Fibroblast of the conjunctiva (primary cell): ENCODE measurements around the gene MYH9.
"Not testable (repeated sequence)": the region's sequence is repeated elsewhere in the genome, so short reads cannot be mapped to it uniquely, and the experiment has no call there.

Experiments
- DNase-seq: peaks from one replicate; pipeline ENCODE4 v3.0.0-alpha.2; 2010; ENCODE audit warnings: low read depth

The MYH9 gene

DNA sequence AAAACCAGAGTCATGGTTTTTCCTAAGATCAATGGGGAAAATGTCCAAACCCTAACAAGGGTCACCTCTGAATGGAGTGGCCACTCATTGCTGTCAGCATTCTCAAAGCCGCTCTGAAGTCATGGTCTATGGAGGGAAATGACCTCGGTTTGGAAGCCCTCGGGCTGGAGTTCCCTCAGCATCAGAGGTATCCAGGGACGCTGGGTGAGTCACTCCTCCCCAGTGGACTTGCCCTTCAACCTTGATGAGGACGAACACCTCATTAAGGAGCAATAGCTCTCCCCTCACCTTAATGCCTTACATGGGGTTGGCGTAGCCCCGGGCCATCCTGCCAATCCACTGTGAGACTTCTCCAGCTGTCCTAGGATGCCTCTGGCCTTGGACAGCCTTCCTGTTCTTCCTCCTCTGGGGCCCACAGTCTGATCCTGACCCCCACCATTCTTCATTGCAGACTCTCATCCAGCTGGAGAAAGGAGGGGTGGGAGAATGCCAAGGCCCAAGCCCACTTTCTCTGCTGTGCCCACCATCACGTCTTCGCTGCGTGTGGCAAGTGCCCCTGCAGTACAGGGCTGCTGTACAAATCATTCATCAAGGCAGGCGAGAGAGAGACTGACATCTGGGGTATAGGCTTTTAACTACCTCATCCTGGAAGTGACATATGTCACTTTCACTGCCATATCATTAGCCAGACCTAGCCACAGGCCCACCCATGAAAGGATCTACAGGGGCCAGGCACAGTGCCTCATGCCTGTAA is 25.4 kb upstream of the MYH9 start:
- DNase-seq, result no peak

DNA sequence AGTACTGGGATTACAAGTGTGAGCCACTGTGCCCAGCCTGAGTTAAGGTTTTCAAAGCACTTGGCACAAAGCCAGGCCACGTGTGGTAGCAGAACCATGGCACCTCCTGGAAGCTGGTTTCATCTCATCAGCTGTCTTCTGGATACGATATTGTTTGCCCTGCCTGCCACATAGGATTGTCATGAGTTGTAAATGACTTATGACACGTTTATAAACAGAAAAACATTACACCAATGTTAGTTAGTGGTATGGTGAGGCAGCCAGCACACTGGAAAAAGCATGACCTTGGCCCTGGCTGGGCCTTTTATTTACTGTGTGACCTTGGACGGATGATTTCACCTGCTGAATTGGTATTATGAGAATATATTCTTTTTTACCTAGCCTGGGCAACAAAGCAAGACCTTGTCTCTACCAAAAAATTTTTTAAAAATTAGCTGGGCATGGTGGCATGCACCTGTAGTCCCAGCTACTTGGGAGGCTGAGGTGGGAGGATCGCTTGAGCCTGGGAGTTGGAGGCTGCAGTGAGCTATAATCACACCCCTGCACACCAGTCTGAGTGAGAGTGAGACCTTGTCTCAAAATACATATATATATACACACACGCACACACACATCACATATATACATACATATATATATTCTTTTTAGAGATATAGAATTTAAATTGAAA is 24.0 kb upstream of the MYH9 start:
- no peak for DNase-seq

DNA sequence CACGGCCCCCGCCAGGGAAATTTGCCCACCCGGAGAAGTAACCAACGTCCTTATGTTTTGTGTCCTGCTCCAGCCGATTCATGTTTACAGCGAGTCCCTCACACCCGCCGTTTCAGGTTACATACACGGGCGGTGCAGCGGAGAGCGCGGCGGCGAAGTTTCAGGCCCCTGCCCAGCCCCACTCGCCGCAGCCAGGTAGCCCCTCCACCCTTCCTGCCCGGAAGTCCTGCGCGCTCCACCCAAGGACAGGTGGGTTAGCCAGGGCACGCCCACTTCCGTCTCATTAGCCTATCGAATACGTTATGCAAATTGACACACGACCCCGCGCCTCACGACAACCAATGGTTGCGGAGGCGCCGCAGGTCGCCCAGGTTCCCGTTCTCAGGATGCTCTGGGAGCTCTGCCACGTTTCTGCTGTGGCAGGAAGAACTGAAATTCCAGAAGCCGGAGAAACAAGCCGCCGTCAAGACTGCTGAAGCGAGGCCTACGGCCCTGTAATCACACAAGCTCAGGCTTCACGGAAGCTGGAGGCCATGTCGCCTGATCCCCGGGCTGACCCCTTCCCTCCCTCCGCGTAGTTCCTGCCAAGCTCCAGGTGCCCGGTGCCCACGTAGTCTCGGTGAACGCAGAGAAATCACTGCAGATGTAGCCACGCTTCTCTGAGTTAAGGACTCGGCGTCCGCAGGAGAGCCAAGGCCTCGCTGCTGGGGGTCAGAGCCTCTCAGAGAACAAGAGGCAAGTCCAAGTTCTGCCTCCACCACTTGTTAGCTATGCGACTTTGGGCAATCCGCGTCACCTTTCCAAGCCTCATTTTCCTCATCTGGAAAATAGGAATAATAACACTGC is 22.4 kb upstream of the MYH9 start:
- DNase-seq, result no peak

DNA sequence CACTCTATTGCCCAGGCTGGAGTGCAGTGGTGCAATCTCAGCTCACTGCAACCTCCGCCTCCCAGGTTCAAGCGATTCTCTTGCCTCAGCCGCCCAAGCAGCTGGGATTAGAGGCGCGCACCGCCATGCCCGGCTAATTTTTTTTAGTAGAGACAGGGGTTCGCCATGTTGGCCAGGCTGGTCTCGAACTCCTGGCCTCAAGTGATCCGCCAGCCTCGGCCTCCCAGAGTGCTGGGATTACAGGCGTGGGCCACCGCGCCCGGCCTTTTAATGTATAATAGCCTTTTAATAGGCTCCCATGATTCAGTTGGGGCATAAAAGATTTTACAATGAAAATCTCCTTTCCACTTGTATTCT is 21.8 kb upstream of the MYH9 start:
- DNase-seq, result not testable (repeated sequence)

DNA sequence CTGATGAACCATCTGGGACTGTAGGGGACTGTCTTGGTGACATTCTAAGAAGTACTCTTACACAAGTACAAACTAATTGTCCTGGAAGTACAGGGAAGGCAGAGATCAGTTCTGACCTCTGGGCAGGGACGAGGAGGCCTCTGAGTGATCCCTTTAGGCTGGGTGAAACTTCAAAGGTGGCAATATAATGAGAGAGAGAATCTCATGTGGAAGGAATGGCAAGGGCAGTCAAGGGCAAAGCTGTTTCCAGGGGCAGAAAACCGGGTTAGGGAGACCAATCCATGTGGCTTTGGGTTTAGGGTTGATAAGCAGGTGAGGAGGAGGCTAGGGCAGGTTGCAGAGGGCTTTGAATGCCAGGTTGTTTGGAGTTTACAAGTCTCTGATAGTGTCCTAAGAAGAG is 21.3 kb upstream of the MYH9 start:
- DNase-seq, result no peak

DNA sequence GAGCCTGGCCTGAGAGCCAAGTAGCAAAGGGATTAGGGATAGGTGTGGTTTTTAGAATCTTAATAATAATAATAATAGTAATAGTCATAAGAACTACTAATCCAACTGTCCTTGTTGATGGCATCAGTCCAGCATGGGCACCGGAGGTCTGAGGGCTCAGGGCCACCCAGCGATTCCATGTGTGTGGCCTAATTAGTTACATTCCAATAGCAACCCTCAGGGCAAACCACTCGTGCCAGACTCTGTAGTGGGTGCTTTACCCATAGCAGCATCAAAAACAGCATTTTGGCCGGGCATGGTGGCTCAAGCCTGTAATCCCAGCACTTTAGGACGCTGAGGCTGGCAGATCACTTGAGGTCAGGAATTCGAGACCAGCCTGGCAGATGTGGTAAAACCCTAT is 19.0 kb upstream of the MYH9 start:
- no peak for DNase-seq

DNA sequence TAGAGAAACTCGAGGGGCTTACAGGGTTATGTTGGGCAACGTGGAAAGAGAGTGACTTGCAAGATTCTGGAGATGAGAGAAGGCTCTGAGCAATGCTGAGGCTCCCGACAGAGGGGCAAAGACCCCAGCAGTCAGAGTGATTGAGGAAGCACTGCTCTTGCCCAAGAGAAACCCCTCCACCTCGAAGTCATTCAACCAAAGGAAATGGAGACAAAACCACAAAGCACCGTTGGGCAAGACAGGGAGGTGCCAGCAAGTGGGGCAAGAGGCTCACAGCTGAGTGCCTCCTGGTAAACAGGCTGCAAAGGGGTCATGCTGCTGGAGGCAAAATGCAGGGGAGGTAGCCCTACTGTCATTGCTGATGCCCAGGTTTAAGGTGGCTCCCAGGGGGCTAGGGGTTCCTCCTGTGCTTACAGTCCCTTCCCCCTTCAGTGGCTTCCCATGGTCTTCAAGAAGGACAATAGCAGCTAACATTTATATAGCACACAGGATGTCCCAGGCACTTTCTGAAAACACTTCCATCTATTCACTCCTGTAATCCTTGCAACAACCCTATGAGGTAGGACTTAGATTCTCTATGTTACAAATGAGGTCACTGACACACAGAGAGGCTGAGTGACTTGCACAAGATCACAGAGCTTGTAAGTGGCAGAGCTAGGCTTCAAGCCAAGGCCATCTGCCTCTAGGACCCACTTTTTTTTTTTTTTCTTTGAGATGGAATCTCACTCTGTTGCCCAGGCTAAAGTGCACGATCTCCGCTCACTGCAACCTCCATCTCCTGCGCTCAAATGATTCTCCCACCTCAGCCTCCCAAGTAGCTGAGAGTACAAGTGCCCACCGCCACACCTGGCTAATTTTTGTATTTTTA is 18.1 kb upstream of the MYH9 start:
- no peak for DNase-seq

DNA sequence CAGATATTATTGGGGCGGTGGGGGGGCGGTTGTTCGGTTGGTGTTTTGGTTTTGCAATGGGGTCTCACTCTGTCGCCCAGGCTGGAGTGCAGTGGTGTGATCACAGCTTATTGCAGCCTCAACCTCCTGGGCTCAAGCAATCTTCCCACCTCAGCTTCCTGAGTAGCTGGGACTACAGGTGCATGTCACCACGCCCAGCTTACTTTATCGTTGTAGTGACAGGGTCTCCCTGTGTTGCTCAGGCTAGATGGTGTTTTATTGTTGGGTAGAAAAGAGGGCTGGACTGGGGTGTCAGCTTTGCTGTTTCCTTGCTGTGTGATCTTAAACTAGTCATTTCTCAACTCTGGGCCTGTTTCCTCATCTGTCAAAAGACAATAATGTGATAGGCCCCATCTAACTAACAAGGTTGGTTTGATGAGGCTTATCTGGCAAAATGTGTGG is 17.5 kb upstream of the MYH9 start:
- no peak for DNase-seq

DNA sequence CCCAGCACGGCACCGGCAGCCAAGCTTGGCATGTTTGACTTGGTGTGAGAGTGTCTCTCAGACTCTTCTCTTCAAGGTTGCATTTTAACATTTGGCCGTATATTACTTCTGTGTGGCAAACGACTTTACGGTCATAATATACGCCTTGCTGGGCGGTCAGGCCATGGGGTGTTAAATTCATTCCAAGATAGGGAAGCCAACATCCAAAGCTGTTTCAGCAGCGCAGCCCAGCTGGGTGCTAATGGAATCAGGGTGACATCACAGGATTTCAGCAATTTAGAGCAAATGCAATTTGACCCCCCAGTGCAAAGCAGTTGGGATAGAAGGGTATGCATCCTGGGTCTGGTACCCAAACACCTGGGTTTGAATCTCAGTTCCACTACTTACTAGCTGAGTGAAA is 16.7 kb upstream of the MYH9 start:
- DNase-seq, result no peak

DNA sequence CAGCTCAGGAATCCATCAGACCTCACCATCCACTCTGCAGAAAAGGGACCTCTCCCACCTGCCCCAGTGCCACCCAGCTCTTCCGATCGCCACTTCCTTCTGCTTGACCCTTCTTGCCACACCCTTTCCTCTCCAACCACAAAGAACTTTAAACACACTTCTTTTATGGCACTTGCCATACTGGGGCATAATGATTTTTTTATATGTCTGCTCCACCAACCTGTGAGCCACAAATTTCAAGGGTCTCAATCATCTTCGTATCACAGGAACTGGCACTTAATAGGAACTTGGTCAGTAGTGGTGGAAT is 11.7 kb upstream of the MYH9 start:
- DNase-seq, result no peak

DNA sequence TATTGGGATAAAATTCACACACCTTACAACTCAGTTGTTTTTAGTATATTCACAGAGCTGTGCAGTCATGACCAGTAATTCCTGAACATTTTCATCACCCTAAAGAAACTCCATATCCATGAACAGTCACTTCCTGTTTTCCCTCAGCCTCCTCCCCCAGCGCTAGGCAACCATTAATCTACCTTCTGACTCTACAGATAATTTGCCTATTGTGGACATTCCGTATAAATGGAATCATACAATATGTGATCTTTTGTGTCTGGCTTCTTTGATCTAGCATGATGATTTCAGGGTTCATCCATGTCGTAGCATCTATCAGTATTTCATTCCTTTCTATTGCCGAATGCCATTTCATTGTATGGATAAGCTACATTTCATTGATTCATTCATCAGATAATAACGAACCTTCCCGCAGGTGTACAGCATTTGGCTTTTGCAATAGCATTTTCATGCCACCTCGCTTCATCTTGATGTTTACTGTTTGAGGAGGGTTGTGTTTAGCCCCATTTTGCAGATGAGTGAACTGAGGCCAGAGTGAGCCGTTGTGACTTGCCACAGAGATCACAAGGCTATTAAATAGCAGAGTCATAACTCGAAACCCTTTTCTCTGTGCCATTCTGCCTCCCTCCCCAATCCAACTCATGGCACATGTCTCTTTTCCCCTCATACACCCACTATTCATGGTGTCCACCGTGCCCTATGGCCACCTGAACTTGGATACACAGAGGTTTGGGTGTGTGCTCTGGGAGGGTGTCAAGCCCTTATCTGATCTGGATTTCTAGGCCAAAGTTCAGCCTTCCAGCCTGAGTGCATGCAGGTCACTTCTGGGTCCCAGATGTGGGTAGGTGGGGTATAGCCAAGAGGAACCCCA is 11.1 kb upstream of the MYH9 start:
- no peak for DNase-seq

DNA sequence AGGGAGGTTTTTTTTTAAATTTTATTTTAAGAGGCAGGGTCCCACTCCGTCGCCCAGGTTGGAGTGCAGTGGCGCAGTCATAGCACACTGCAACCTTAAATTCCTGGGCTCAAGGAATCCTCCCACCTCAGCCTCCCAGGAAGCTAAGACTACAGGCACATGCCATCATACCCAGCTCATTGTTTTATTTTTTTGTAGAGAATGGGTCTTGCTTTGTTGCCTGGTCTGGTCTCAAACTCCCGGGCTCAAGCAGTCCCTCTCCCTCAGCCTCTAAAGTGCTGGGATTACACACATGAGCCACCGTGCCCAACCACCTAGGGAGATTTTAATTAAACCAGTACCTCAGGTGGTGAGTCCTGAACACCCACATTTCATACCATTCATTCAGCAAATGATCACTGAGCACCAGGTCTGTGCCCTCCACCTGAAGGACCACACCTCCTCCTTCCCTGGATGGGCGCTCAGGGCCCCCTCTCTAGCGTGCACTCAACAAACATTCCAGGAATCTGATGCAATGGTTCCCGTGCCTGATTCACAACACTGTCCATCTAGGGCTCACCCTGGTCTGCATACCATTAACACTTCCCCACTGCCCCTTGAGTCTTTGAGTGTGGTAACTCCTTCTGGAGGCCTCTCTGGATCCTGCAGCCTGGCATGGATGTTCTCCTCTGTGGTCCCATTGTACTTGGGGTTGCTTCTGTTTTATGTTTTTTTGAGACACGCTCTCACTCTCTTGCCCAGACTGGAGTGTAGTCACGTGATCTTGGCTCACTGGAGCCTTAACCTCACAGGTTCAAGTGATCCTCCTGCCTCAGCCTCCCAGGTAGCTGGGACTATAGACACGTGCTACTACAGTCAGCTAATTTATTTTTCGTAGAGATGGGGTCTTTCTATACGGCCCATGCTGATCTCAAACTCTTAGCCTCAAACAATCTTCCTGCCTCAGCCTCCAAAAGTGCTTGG is 9.6 kb upstream of the MYH9 start:
- no peak for DNase-seq

DNA sequence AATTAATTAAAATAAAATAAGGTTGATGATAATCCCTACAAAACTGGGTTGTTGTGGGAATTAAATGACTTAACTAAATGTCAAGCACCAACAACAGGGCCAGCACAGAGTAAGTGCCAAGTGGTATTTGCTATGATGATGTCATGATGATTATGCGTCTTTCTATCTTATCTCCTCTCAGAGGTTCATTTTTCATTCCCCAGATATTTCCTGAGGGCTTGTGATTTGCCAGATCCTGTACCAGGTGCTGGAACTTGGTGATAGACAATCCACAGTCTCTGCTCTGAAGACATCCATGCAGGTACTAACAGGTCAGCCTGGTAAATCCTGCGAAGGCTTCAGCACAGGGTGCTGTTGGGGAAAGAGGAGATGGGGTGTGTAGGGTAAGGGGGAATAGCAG is 8.1 kb upstream of the MYH9 start:
- DNase-seq, result no peak

DNA sequence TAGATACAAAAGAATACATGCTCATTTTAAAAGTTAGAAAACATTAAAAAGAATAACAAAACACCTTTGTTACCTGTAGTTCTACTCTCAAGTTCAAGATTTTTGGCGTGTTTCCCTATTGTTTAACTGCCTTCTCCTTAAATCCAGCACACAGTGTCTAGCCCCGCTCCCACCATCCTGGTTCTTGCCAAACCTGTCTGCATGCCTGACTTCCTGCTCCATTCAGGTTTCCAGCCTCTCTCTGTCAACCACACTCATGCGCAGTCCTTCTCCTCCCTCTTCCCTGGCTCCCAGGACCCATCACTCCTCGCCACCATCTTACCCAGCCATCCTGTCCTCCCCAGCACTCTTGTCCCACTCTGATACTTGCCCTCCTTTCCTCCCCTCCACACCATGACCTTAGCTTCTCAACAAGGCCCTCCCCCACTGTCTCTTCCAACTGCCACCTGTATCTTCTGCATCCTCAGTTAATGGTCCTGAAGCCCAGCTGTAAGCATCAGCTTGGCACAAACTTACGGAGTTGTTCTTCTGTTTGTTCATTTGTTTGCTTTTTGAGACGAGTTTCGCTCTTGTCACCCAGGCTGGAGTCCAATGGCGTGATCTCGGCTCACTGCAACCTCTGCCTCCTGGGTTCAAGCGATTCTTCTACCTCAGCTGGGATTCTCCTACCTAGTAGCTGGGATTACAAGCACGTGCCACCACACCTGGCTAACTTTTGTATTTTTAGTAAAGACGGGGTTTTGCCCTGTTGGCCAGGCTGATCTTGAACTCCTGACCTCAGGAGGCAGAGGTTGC is 7.5 kb upstream of the MYH9 start:
- DNase-seq, result no peak

DNA sequence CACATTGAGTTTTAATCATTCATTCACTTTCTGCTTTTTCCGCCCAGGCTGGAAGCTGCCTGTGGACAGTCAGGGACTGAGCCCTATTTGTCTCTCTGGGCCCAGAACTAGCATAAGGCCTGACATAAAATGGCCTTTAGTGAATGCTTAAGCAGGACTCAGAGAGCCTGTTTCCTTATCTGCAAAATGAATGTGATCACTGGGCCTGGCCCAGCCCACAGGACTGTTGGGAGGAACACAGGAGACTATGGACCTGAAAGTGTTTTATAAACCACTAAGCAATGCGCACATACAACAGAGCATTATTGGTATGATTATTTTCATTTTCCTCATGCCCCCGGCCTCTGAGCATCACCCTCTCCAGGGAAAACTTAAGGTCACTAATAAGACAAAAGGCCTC is 3.9 kb upstream of the MYH9 start:
- no peak for DNase-seq

DNA sequence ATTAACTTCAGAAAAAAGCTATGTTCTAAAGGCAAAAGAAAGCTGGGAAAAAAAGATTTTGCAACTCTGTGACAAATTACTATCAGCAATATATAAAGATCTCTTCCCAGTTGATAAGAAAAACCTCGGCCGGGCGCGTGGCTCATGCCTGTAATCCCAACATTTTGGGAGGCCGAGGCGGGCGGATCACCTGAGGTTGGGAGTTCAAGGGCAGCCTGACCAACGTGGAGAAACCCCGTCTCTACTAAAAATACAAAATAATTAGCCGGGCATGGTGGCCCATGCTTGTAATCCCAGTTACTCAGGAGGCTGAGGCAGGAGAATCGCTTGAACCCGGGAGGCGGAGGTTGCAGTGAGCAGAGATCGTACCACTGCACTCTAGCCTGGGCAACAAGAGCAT is 1.4 kb upstream of the MYH9 start:
- DNase-seq, result not testable (repeated sequence)

DNA sequence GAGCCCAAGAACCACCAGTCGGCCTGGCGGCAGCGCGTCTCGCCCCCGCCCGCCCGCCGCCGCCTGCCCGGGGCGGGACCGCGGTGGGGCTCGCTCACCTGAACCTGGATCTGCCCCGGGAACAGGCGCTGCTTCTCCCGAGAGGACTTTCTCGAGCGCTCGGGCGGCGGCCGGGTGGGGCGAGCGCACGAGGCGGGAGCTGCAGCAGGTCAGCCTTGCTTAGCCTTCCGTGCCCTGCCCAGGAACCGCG is 133 bp downstream of the MYH9 start:
- no peak for DNase-seq

DNA sequence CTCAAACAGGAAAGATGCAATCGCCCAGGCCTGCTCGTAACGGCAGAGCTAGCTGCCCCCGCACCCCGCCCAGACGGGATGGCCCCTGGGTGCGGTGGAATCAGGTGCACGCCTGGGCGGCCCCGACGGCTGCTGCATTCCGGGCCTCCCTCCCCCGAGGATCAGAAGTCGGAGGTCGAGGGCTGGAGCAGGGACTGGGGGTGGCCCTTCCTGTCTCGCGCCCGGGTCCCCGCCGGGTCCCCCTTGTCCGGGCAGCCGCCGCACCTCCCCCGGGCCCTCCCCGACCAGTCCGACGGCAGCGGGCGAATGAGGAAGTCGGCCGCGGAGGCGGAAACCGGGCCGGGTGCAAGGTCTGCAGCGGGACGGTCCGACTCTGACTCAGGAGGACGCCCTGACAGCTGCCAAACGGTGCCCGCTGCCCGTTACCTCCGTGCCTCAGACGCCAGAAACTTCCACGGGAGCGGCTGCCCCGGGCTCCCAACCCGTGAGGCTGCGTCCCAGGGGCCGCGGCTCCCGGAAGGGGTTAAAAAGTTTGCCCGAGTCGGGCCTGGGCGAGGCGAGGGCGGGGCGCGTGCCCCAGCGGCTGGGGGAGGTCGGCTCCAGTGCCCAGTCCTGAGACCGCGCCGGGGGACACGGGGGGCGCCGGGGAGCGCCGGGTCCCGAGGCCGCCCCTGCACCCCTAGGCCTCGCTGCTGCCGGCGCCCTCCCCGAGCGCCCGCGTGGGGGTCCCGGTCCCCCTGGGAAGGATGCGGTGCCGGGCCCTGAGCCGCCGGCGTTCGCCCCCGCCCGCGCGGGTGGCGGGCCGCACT is 663 bp downstream of the MYH9 start:
- DNase-seq, result no peak
